ENCODE data around the gene YWHAE.

- TF ChIP-seq CTCF (conservative IDR thresholded peaks at IDR 0.05; ENCODE audit: low read length) (no peak), EZH2phosphoT487 (IDR thresholded peaks at IDR 0.05; ENCODE audit: borderline replicate concordance, low read depth, low read length) (no peak)
These were observed 22.7 kb downstream of the YWHAE start for GRCh38 chr17:1377334-1377733.
